Cardiac muscle cell (in vitro differentiated cells and primary cell): ENCODE data around the gene AXL. TPM values are rescaled to one million over a fixed set of nuclear protein-coding genes. Genes with fewer than 3 reads are reported as not detected.

ENCODE experiments used
- DNase-seq, 2 donors: peaks; one replicate each; pipeline versions ENCODE4 v3.0.0 to v3.0.0-alpha.2; 2010 to 2017; ENCODE audit warnings: low read depth in 1 of 2, low spot score in 1 of 2
- H3K27ac ChIP-seq: fragments of 200-600 bp; sonication (generic); 2 replicates; pipeline ENCODE4 v1.5.1; 2016
- H3K27me3 ChIP-seq: fragments of 200-600 bp; sonication (generic); 2 replicates; pipeline ENCODE4 v1.6.0; 2016; ENCODE audit warnings: control low read depth
- H3K36me3 ChIP-seq: fragments of 200-600 bp; sonication (generic); 2 replicates; pipeline ENCODE4 v1.5.1; 2016; ENCODE audit warnings: control low read depth
- H3K4me1 ChIP-seq: fragments of 200-600 bp; sonication (generic); 2 replicates; pipeline ENCODE4 v1.8.1; 2017; ENCODE audit warnings: low read depth, mild to moderate bottlenecking, mixed run types
- H3K4me3 ChIP-seq: fragments of 200-600 bp; sonication (generic); 2 replicates; pipeline ENCODE4 v1.5.1; 2016; ENCODE audit warnings: mild to moderate bottlenecking
- H3K9me3 ChIP-seq: fragments of 200-600 bp; sonication (generic); 2 replicates; pipeline ENCODE4 v1.5.1; 2017; ENCODE audit warnings: low read depth, mild to moderate bottlenecking, control low read depth
- CTCF ChIP-seq: IDR thresholded peaks from 2 replicates; pipeline ENCODE4 v1.5.1; 2012; ENCODE audit warnings: low read depth, mild to moderate bottlenecking, low read length
- polyA plus RNA-seq: library from polyadenylated mRNA; unstranded; fragments of >200 nt; fragmentation: Nextera tagmentation; extraction: Ambion mirVana; gene quantifications from 2 replicates; pipeline ENCODE4 v1.2.1, GENCODE V29; 2016
- total RNA-seq: library from RNA; depleted of rRNA; stranded (reverse); fragments of >200 nt; gene quantifications from 2 replicates; pipeline ENCODE4 v1.2.3, GENCODE V29; 2016

AXL gene
- total and polyA plus RNA-seq, 2 experiments from 2014 or later = 16.6 to 62.7 TPM

- peaks cover 9% of the 10 kb centered on the region for H3K4me1 ChIP-seq
- H3K27ac ChIP-seq = peak overlapping the region; percentile 76
- DNase-seq = no peak
- H3K27me3 ChIP-seq = no peaks in the 10 kb centered on the region
- H3K36me3 ChIP-seq = peaks cover 54% of the 10 kb centered on the region
- no peak for TF ChIP-seq CTCF
- no peak overlapping the region for H3K4me3 ChIP-seq
- no peaks in the 10 kb centered on the region for H3K9me3 ChIP-seq
Measured at GRCh38 chr19:41305927-41306793, 87.1 kb downstream of the AXL start.

- H3K36me3 ChIP-seq = peaks cover 54% of the 10 kb centered on the region
- no peaks in the 10 kb centered on the region for H3K9me3 ChIP-seq
- H3K27me3 ChIP-seq = no peaks in the 10 kb centered on the region
- no peak for DNase-seq
- peak overlapping the region; percentile 76 for H3K27ac ChIP-seq
- no peak overlapping the region for H3K4me3 ChIP-seq
- peaks cover 9% of the 10 kb centered on the region for H3K4me1 ChIP-seq
- TF ChIP-seq CTCF = no peak
Measured at GRCh38 chr19:41307090-41307875, 88.3 kb downstream of the AXL start.

GRCh38 chr19:41307954-41308449, 89.0 kb downstream of the AXL start:
- Histone ChIP-seq H3K27me3 (no peaks in the 10 kb centered on the region), H3K27ac (peak overlapping the region; percentile 76), H3K36me3 (peaks cover 46% of the 10 kb centered on the region), H3K9me3 (no peaks in the 10 kb centered on the region), H3K4me3 (no peak overlapping the region), H3K4me1 (peaks cover 9% of the 10 kb centered on the region)
- TF ChIP-seq CTCF = no peak
- DNase-seq = no peak

- H3K9me3 ChIP-seq = no peaks in the 10 kb centered on the region
- H3K4me3 ChIP-seq = no peak overlapping the region
- H3K4me1 ChIP-seq = peaks cover 9% of the 10 kb centered on the region
Measured at GRCh38 chr19:41308450-41309179, 89.6 kb downstream of the AXL start.

More at GRCh38 chr19:41308450-41309179, 89.6 kb downstream of the AXL start:
- Histone ChIP-seq H3K36me3 (peaks cover 46% of the 10 kb centered on the region), H3K27ac (peak overlapping the region; percentile 99), H3K27me3 (no peaks in the 10 kb centered on the region)
- peak; percentile 99 for TF ChIP-seq CTCF
- peak; percentile 91 to 94 for DNase-seq
